HEK293T (cell line): ENCODE data around the gene TMCO4.

Source experiments
- CTCF ChIA-PET: fragments of 350-600 bp; formaldehyde crosslinking; extraction: SDS; loops from one replicate; lab custom pipeline; 2021; ENCODE audit warnings: antibody characterized with exemption, inconsistent platforms; lab: Yijun Ruan, JAX
- POLR2A ChIA-PET: fragments of 350-600 bp; formaldehyde crosslinking; extraction: SDS; loops from one replicate; lab custom pipeline; 2020; ENCODE audit warnings: antibody characterized with exemption, inconsistent platforms; lab: Yijun Ruan, JAX
- DNase-seq: peaks from one replicate; pipeline ENCODE4 v3.0.0; 2012; ENCODE audit warnings: mixed read lengths; ENCODE audit errors: extremely low spot score
- ARNT ChIP-seq: fragments of 450-650 bp; IDR thresholded peaks from 2 replicates; pipeline ENCODE4 v1.6.1; 2017; ENCODE audit warnings: mild to moderate bottlenecking
- BHLHE40 ChIP-seq: fragments of 450-650 bp; IDR thresholded peaks from 2 replicates; pipeline ENCODE4 v1.6.1; 2016; ENCODE audit warnings: mild to moderate bottlenecking, moderate library complexity, borderline replicate concordance
- CTBP1 ChIP-seq: fragments of 450-650 bp; IDR thresholded peaks from 2 replicates; pipeline ENCODE4 v1.6.1; 2016; ENCODE audit warnings: borderline replicate concordance
- ELF4 ChIP-seq: fragments of 450-650 bp; IDR thresholded peaks from 2 replicates; pipeline ENCODE4 v1.6.1; 2017; ENCODE audit warnings: antibody characterized with exemption
- FOXA1 ChIP-seq: fragments of 450-650 bp; IDR thresholded peaks from 2 replicates; pipeline ENCODE4 v1.6.1; 2016; ENCODE audit warnings: mild to moderate bottlenecking
- FOXK2 ChIP-seq: fragments of 450-650 bp; IDR thresholded peaks from 2 replicates; pipeline ENCODE4 v1.6.1; 2016; ENCODE audit warnings: mild to moderate bottlenecking
- FOXM1 ChIP-seq: fragments of 450-650 bp; IDR thresholded peaks from 2 replicates; pipeline ENCODE4 v1.6.1; 2017; ENCODE audit warnings: mild to moderate bottlenecking, borderline replicate concordance
- HDGF ChIP-seq: fragments of 450-650 bp; IDR thresholded peaks from 2 replicates; pipeline ENCODE4 v1.6.1; 2017; ENCODE audit warnings: antibody characterized with exemption, borderline replicate concordance
- L3MBTL2 ChIP-seq: fragments of 450-650 bp; conservative IDR thresholded peaks from 2 replicates; pipeline ENCODE4 v1.6.1; 2016; ENCODE audit warnings: mild to moderate bottlenecking
- LEF1 ChIP-seq: fragments of 450-650 bp; IDR thresholded peaks from 2 replicates; pipeline ENCODE4 v1.6.1; 2017; ENCODE audit warnings: mild to moderate bottlenecking, borderline replicate concordance
- NFRKB ChIP-seq: fragments of 450-650 bp; IDR thresholded peaks from 2 replicates; pipeline ENCODE4 v1.6.1; 2016; ENCODE audit warnings: mild to moderate bottlenecking, moderate library complexity
- SP1 ChIP-seq: fragments of 450-650 bp; IDR thresholded peaks from 2 replicates; pipeline ENCODE4 v1.6.1; 2017
- SUZ12 ChIP-seq: fragments of 450-650 bp; IDR thresholded peaks from 2 replicates; pipeline ENCODE4 v1.6.1; 2016; ENCODE audit warnings: mild to moderate bottlenecking
- TARDBP ChIP-seq: fragments of 450-650 bp; IDR thresholded peaks from 2 replicates; pipeline ENCODE4 v1.6.1; 2016
- ZNF384 ChIP-seq: fragments of 450-650 bp; IDR thresholded peaks from 2 replicates; pipeline ENCODE4 v1.6.1; 2016
- TF ChIP-seq, protein P1 (sequence below): fragments of 450-650 bp; IDR thresholded peaks from 2 replicates; pipeline ENCODE4 v1.6.1; 2016

Gene TMCO4

DNA sequence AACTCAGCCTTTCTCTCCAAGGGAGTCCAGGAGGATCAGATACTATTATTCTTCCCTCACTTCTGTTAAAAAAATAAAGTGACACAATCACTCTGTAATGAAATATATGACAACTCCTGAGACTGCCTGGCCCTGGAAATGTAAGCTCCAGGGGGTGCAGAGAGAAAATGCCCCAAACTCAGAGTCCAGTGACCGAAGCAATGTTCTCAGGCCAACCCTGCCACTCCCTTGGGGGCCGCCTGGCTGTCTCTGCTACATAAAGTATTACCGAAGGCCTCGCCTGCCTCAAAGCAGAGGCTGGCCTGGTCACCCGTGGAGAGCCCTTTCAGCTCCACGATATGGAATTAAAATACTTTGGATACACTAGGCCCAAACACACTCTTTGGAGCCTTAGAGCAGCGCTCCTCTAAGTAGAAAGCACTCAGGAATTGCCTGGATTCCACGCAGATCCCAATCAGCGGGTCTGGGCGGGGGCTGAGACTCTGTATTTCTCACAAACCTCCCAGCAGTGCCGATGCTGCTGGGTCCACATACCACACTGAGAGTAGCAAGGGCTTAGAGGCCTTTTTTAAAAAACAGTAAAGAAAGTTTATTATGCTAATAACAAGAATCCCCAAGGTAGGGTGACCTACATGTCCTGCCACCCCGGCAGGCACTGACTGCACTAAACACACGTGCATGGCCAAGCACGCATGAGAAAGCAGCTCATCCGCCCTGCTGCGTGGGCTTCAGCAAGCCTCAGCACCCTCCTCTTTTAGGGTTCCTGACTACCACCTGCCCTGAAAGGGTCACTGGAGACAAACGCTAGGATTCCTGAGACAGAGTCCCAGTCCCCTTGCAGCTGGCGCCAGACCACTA is 31.1 kb downstream of the TMCO4 start:
- POLR2A ChIA-PET, result no interaction called here
- no peak for TF ChIP-seq HDGF
- no peak for TF ChIP-seq ARNT
- no peak for TF ChIP-seq SUZ12
- TF ChIP-seq BHLHE40, result no peak
- no peak for TF ChIP-seq ELF4
- CTCF ChIA-PET, result interaction anchor here (0.7 kb wide), 1 partner anchor 25 kb away, joined by 3 read pairs; no protein-coding TSS in a partner anchor
- no peak for DNase-seq

DNA sequence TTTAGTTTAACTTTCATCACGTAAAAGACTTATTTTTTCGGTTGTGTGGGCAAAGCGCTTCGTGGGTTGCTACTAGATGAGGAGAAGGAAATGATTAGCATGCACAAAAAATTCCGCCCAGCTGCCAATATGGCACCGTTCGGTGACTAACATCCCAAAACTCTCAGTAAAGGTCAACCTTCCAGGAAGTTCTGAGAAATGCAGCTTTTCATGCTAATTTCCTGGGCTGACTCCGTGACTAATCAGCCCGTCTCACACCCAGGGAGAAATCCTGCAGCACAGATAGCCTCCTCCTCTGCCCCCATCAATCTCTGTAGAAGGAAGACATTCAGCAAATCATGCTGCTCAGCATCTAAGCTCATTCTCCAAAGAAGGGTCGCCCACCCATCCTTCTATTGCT is 34.1 kb downstream of the TMCO4 start:
- no peak for DNase-seq
- POLR2A ChIA-PET, result no interaction called here
- CTCF ChIA-PET, result no interaction called here

DNA sequence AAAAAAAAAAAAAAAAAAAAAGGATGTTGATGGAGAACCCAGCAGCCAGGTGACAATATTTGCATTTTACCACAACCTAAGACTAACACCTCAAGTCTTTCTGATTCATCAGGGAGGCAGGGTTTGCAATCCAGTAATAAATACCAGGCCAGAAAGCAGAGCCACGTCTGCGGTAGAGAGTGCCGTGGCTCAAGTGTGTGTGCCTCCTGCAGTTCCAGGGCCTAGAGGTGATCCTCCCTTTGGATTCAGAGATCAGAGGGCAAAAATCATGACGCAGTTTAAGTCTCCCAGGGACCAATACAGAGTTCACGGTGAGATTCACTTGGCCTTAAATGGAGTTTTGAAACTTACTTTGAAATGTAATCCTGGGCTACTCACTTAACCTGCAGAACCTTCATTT is 34.9 kb downstream of the TMCO4 start:
- TF ChIP-seq, protein P1, sequence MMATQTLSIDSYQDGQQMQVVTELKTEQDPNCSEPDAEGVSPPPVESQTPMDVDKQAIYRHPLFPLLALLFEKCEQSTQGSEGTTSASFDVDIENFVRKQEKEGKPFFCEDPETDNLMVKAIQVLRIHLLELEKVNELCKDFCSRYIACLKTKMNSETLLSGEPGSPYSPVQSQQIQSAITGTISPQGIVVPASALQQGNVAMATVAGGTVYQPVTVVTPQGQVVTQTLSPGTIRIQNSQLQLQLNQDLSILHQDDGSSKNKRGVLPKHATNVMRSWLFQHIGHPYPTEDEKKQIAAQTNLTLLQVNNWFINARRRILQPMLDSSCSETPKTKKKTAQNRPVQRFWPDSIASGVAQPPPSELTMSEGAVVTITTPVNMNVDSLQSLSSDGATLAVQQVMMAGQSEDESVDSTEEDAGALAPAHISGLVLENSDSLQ, result no peak
- TF ChIP-seq LEF1 (no peak), CTBP1 (no peak), TARDBP (no peak), BHLHE40 (no peak), FOXM1 (no peak), ELF4 (no peak), FOXK2 (no peak)
- DNase-seq, result no peak
- CTCF ChIA-PET, result no interaction called here
- POLR2A ChIA-PET, result no interaction called here

More for the DNA sequence above, 34.1 kb downstream of the TMCO4 start:
- TF ChIP-seq ZNF384 (no peak), LEF1 (no peak), CTBP1 (no peak), BHLHE40 (no peak), FOXM1 (no peak), L3MBTL2 (no peak)

DNA sequence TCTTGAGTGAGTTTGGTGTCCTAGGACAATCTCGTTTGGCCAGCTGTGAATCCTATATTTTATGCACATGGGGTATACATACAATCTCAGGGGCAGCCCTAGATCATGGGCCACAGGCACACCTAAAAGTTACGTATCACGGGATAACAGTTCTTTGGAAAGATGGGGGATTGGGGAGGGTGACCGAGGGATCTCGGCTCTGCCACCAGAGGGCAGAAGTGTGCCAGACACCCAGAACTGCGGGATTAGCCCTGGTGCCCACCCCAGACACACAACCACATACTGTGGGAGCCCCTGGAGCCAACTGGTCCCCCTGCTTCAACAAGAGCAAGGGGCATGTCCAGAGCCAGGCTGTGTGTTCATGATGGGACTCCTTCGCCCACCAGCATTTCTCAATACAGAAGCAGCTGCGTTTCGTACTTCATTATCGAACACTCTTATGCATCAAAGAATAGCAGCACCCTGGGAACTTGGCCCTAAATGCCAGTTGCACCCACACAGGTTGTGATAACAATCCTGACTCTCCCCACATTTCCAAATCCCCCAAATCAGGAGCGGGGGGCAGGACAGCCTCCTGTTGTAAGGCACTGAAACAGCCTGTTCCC is 37.4 kb downstream of the TMCO4 start:
- ChIA-PET CTCF (interaction anchor here (0.8 to 1.7 kb wide), 8 partner anchors 9 to 49 kb away, joined by 3 to 8 read pairs (median 4); no protein-coding TSS in a partner anchor), POLR2A (no interaction called here)
- TF ChIP-seq SP1, result no peak
- TF ChIP-seq BHLHE40, result no peak
- TF ChIP-seq, protein P1, result no peak
- no peak for TF ChIP-seq LEF1
- TF ChIP-seq SUZ12, result no peak
- no peak for TF ChIP-seq ARNT
- TF ChIP-seq ZNF384, result no peak
- TF ChIP-seq FOXA1, result no peak
- TF ChIP-seq CTBP1, result no peak
- no peak for TF ChIP-seq ELF4
- no peak for TF ChIP-seq FOXK2
- no peak for TF ChIP-seq TARDBP
- DNase-seq, result peak; percentile 82

DNA sequence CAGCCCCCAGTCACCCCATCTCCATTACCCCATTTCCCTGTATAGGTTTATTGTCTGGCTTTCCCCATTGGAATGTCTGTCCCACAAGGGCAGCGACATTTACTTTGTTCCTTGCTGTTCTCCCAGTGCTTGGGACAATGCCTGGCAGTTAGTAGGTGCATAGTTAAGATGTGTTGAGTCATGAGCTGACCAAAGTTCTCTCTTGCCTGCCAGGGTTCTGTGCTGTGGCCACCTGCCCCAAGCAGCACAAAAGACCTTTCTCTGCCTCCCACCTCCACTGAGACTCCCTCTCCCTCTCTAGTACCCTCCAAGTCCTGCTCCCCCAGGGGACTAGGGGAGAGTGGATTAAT is 40.0 kb downstream of the TMCO4 start:
- ChIA-PET CTCF (no interaction called here), POLR2A (no interaction called here)
- TF ChIP-seq SUZ12 (no peak), NFRKB (no peak), LEF1 (no peak), FOXA1 (no peak), SP1 (no peak), L3MBTL2 (no peak), ELF4 (no peak), ARNT (no peak), FOXM1 (no peak), BHLHE40 (no peak), FOXK2 (no peak), CTBP1 (no peak), TARDBP (no peak), HDGF (no peak), ZNF384 (no peak)
- TF ChIP-seq, protein P1, result no peak
- no peak for DNase-seq

DNA sequence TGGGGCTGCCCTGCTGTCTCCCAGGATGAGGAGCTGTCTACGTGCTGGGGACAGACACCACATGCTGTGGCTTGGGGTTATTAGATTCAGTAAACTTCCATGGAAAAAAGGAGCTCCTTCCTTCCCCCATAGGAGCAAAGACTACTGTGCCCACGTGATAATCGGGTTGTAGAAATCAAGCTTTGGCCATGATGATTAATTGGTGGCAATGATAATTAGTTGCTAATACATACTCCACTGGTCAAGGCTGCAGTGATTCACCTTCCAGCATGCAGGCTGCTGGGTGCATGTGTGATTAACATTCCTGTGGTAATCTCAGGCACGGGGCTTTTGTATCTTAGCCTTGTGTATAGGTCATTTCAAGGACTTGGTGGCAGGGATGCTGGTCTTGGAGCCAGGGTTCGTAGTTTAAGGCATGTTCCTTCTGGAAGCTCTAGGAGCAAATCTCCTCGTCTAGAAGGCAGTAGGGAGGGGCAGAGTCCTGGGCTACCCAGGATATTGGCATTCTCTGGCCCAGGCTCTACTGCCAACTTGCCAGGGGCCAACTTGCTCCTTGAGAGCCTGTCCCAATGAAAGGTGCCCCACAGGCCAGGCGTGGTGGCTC is 41.4 kb downstream of the TMCO4 start:
- no peak for DNase-seq
- no peak for TF ChIP-seq FOXK2
- TF ChIP-seq SUZ12, result no peak
- no peak for TF ChIP-seq FOXM1
- no peak for TF ChIP-seq NFRKB
- no peak for TF ChIP-seq ELF4
- TF ChIP-seq BHLHE40, result no peak
- no peak for TF ChIP-seq FOXA1
- no peak for TF ChIP-seq ZNF384
- TF ChIP-seq L3MBTL2, result no peak
- TF ChIP-seq SP1, result no peak
- no peak for TF ChIP-seq CTBP1
- no peak for TF ChIP-seq TARDBP
- TF ChIP-seq HDGF, result no peak
- TF ChIP-seq LEF1, result no peak
- TF ChIP-seq ARNT, result no peak
- TF ChIP-seq, protein P1, result no peak
- POLR2A ChIA-PET, result no interaction called here
- CTCF ChIA-PET, result interaction anchor here (1.5 kb wide), 1 partner anchor 98 kb away, joined by 5 read pairs; no protein-coding TSS in a partner anchor
